ENCODE results near the gene PMS2. TPM values are rescaled to one million over a fixed set of nuclear protein-coding genes. Genes with fewer than 3 reads are reported as not detected.

The PMS2 gene
- total and polyA plus RNA-seq, 2 experiments from 2014 or later: 5.2 to 15.6 TPM

DNA sequence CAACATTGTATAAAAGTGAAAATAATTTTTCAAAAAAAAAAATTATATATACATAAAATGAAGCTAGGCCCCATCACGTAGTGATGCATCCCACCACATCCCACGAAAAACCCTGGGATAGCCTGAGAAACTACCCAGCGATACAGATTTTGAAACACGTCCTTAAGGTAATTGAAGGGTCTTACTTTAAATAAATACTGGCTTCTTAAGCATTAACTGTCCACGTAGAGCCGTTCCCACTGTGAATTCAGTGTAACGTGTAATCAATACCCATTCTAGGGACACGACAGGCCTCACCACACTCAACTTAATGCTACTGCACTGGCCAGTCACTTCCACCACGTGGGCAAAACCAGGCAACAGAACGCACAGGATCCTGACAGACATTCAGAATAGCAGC is 26.3 kb upstream of the PMS2 start (continued):
- TF ChIP-seq, protein P1, sequence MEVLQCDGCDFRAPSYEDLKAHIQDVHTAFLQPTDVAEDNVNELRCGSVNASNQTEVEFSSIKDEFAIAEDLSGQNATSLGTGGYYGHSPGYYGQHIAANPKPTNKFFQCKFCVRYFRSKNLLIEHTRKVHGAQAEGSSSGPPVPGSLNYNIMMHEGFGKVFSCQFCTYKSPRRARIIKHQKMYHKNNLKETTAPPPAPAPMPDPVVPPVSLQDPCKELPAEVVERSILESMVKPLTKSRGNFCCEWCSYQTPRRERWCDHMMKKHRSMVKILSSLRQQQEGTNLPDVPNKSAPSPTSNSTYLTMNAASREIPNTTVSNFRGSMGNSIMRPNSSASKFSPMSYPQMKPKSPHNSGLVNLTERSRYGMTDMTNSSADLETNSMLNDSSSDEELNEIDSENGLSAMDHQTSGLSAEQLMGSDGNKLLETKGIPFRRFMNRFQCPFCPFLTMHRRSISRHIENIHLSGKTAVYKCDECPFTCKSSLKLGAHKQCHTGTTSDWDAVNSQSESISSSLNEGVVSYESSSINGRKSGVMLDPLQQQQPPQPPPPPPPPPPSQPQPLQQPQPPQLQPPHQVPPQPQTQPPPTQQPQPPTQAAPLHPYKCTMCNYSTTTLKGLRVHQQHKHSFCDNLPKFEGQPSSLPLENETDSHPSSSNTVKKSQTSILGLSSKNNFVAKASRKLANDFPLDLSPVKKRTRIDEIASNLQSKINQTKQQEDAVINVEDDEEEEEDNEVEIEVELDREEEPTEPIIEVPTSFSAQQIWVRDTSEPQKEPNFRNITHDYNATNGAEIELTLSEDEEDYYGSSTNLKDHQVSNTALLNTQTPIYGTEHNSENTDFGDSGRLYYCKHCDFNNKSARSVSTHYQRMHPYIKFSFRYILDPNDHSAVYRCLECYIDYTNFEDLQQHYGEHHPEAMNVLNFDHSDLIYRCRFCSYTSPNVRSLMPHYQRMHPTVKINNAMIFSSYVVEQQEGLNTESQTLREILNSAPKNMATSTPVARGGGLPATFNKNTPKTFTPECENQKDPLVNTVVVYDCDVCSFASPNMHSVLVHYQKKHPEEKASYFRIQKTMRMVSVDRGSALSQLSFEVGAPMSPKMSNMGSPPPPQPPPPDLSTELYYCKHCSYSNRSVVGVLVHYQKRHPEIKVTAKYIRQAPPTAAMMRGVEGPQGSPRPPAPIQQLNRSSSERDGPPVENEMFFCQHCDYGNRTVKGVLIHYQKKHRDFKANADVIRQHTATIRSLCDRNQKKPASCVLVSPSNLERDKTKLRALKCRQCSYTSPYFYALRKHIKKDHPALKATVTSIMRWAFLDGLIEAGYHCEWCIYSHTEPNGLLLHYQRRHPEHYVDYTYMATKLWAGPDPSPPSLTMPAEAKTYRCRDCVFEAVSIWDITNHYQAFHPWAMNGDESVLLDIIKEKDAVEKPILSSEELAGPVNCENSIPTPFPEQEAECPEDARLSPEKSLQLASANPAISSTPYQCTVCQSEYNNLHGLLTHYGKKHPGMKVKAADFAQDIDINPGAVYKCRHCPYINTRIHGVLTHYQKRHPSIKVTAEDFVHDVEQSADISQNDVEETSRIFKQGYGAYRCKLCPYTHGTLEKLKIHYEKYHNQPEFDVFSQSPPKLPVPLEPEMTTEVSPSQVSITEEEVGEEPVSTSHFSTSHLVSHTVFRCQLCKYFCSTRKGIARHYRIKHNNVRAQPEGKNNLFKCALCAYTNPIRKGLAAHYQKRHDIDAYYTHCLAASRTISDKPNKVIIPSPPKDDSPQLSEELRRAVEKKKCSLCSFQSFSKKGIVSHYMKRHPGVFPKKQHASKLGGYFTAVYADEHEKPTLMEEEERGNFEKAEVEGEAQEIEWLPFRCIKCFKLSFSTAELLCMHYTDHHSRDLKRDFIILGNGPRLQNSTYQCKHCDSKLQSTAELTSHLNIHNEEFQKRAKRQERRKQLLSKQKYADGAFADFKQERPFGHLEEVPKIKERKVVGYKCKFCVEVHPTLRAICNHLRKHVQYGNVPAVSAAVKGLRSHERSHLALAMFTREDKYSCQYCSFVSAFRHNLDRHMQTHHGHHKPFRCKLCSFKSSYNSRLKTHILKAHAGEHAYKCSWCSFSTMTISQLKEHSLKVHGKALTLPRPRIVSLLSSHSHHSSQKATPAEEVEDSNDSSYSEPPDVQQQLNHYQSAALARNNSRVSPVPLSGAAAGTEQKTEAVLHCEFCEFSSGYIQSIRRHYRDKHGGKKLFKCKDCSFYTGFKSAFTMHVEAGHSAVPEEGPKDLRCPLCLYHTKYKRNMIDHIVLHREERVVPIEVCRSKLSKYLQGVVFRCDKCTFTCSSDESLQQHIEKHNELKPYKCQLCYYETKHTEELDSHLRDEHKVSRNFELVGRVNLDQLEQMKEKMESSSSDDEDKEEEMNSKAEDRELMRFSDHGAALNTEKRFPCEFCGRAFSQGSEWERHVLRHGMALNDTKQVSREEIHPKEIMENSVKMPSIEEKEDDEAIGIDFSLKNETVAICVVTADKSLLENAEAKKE (CRISPR knock-in tag; IDR thresholded peaks at IDR 0.05): no peak

DNA sequence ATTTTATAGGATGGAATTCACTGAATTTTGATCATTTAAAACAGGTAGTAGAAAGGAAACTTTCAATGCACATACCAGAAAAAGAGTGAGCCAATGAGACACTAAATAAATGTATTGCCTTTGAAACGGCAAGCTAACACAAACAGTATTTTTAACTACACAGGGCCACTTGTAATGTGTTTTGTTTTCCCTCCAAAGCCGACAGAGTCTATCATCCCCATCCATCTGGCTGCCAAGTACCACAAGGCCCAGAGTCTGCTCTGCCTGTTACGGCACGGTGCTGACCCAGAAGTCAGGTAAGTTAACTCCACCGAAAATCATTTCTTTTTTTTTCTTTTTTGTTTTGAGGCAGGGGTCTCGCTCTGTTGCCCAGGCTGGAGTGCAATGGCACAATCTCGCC is 23.8 kb upstream of the PMS2 start:
- Histone ChIP-seq H2AFZ (no peak overlapping the region), H3F3A (replicated peaks; ENCODE audit: low read depth) (no peaks in the 10 kb centered on the region), H3K27me3 (ENCODE audit: insufficient read depth) (no peaks in the 10 kb centered on the region), H3K4me3 (no peak overlapping the region), H3K9me2 (ENCODE audit: insufficient read depth) (no peaks in the 10 kb centered on the region), H3K36me3 (ENCODE audit: insufficient read depth) (peaks cover 54% of the 10 kb centered on the region), H3K4me2 (no peak overlapping the region), H4K20me1 (replicated peaks; ENCODE audit: insufficient read depth) (peaks cover 31% of the 10 kb centered on the region), H3K79me2 (replicated peaks; ENCODE audit: insufficient read depth) (peaks cover 29% of the 10 kb centered on the region), H3K27ac (ENCODE audit: low read depth) (no peak overlapping the region), H3K4me1 (ENCODE audit: insufficient read depth) (no peaks in the 10 kb centered on the region)
- no peak for ATAC-seq
- Mint-ChIP-seq H3K27ac (no peak overlapping the region), H3K4me1 (no peaks in the 10 kb centered on the region), H3K9me3 (no peaks in the 10 kb centered on the region), H3K4me3 (no peak overlapping the region), H3K36me3 (ENCODE audit: low read depth) (peaks cover 75% of the 10 kb centered on the region), H3K27me3 (ENCODE audit: insufficient read depth, low read depth, poor library complexity) (peaks cover 4% of the 10 kb centered on the region)
- no peak for DNase-seq (ENCODE audit: low spot score)
- TF ChIP-seq, protein P2, sequence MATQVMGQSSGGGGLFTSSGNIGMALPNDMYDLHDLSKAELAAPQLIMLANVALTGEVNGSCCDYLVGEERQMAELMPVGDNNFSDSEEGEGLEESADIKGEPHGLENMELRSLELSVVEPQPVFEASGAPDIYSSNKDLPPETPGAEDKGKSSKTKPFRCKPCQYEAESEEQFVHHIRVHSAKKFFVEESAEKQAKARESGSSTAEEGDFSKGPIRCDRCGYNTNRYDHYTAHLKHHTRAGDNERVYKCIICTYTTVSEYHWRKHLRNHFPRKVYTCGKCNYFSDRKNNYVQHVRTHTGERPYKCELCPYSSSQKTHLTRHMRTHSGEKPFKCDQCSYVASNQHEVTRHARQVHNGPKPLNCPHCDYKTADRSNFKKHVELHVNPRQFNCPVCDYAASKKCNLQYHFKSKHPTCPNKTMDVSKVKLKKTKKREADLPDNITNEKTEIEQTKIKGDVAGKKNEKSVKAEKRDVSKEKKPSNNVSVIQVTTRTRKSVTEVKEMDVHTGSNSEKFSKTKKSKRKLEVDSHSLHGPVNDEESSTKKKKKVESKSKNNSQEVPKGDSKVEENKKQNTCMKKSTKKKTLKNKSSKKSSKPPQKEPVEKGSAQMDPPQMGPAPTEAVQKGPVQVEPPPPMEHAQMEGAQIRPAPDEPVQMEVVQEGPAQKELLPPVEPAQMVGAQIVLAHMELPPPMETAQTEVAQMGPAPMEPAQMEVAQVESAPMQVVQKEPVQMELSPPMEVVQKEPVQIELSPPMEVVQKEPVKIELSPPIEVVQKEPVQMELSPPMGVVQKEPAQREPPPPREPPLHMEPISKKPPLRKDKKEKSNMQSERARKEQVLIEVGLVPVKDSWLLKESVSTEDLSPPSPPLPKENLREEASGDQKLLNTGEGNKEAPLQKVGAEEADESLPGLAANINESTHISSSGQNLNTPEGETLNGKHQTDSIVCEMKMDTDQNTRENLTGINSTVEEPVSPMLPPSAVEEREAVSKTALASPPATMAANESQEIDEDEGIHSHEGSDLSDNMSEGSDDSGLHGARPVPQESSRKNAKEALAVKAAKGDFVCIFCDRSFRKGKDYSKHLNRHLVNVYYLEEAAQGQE (IDR thresholded peaks at IDR 0.05; ENCODE audit: unreplicated experiment): no peak
- TF ChIP-seq NANOG (IDR thresholded peaks at IDR 0.05; ENCODE audit: borderline replicate concordance) (no peak), JUNB (IDR thresholded peaks at IDR 0.05; ENCODE audit: unreplicated experiment) (no peak), ZNF114 (CRISPR knock-in tag; IDR thresholded peaks at IDR 0.05) (no peak), STAT1 (IDR thresholded peaks at IDR 0.05; ENCODE audit: unreplicated experiment) (no peak)
- TF ChIP-seq, protein P3, sequence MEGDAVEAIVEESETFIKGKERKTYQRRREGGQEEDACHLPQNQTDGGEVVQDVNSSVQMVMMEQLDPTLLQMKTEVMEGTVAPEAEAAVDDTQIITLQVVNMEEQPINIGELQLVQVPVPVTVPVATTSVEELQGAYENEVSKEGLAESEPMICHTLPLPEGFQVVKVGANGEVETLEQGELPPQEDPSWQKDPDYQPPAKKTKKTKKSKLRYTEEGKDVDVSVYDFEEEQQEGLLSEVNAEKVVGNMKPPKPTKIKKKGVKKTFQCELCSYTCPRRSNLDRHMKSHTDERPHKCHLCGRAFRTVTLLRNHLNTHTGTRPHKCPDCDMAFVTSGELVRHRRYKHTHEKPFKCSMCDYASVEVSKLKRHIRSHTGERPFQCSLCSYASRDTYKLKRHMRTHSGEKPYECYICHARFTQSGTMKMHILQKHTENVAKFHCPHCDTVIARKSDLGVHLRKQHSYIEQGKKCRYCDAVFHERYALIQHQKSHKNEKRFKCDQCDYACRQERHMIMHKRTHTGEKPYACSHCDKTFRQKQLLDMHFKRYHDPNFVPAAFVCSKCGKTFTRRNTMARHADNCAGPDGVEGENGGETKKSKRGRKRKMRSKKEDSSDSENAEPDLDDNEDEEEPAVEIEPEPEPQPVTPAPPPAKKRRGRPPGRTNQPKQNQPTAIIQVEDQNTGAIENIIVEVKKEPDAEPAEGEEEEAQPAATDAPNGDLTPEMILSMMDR (conservative IDR thresholded peaks at IDR 0.05; ENCODE audit: low read depth in 2 of 2): no peak
- TF ChIP-seq, protein P4, sequence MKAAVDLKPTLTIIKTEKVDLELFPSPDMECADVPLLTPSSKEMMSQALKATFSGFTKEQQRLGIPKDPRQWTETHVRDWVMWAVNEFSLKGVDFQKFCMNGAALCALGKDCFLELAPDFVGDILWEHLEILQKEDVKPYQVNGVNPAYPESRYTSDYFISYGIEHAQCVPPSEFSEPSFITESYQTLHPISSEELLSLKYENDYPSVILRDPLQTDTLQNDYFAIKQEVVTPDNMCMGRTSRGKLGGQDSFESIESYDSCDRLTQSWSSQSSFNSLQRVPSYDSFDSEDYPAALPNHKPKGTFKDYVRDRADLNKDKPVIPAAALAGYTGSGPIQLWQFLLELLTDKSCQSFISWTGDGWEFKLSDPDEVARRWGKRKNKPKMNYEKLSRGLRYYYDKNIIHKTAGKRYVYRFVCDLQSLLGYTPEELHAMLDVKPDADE (IDR thresholded peaks at IDR 0.05): no peak
